ENCODE measurements around the gene PVRIG.
"Not testable (repeated sequence)": the region's sequence is repeated elsewhere in the genome, so short reads cannot be mapped to it uniquely, and the experiment has no call there.

The PVRIG gene

GRCh38 chr7:100243385-100243784 is 23.6 kb downstream of the PVRIG start:
- peak; percentile 58 for DNase-seq

GRCh38 chr7:100244988-100245605 is 25.3 kb downstream of the PVRIG start:
- DNase-seq, result not testable (repeated sequence)

- not testable (repeated sequence) for DNase-seq
Observed at GRCh38 chr7:100246121-100246864, 26.5 kb downstream of the PVRIG start.

- DNase-seq, result not testable (repeated sequence)
Observed at GRCh38 chr7:100246865-100247137, 27.1 kb downstream of the PVRIG start.

GRCh38 chr7:100247152-100247757 is 27.5 kb downstream of the PVRIG start:
- no peak for DNase-seq

GRCh38 chr7:100248483-100248882 is 28.7 kb downstream of the PVRIG start:
- DNase-seq, result no peak

- DNase-seq, result no peak
Observed at GRCh38 chr7:100257017-100257416, 37.3 kb downstream of the PVRIG start.

- DNase-seq, result not testable (repeated sequence)
Observed at GRCh38 chr7:100259984-100260383, 40.2 kb downstream of the PVRIG start.

- not testable (repeated sequence) for DNase-seq
Observed at GRCh38 chr7:100262896-100263295, 43.1 kb downstream of the PVRIG start.

- not testable (repeated sequence) for DNase-seq
Observed at GRCh38 chr7:100264223-100264622, 44.5 kb downstream of the PVRIG start.

- not testable (repeated sequence) for DNase-seq
Observed at GRCh38 chr7:100264669-100265165, 45.0 kb downstream of the PVRIG start.

GRCh38 chr7:100265851-100266250 is 46.1 kb downstream of the PVRIG start:
- DNase-seq, result not testable (repeated sequence)

GRCh38 chr7:100266576-100267354 is 47.0 kb downstream of the PVRIG start:
- DNase-seq, result no peak

GRCh38 chr7:100267648-100268047 is 47.9 kb downstream of the PVRIG start:
- no peak for DNase-seq

- not testable (repeated sequence) for DNase-seq
Observed at GRCh38 chr7:100268882-100269281, 49.1 kb downstream of the PVRIG start.

GRCh38 chr7:100269306-100270045 is 49.7 kb downstream of the PVRIG start:
- not testable (repeated sequence) for DNase-seq

GRCh38 chr7:100270046-100270918 is 50.5 kb downstream of the PVRIG start:
- not testable (repeated sequence) for DNase-seq

Measured in activated naive CD4-positive, alpha-beta T cell treated with anti-CD3 and anti-CD28 coated beads, Interleukin-2, amount 50 U/mL, for 16 hours (primary cell).